HG03025 (cell line): Measurements from ENCODE around the gene RDH13.
"Not testable (repeated sequence)": the region's sequence is repeated elsewhere in the genome, so short reads cannot be mapped to it uniquely, and the experiment has no call there.

Experiments
- ATAC-seq: cut with Tn5 transposase; IDR thresholded peaks from one replicate; pipeline ENCODE4 v1.9.1; 2021; ENCODE audit warnings: mild to moderate bottlenecking, moderate library complexity; ENCODE audit not compliant: unreplicated experiment, low FRiP score

Gene RDH13

GRCh38 chr19:55024111-55024510, 38.8 kb downstream of the RDH13 start:
- ATAC-seq: no peak

DNA sequence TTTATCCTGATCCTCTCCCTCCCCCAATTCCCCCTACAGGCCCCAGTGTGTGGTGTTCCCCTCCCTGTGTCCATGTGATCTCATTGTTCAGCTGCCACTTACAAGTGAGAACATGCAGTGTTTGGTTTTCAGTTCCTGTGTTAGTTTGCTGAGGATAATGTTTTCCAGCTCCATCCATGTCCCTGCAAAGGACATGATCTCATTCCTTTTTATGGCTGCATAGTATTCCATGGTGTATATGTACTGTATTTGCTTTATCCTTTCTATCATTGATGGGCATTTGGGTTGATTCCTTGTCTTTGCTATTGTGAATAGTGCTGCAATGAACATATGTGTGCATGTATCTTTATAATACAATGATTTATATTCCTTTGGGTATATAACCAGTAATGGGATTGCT, 42.6 kb downstream of the RDH13 start:
- not testable (repeated sequence) for ATAC-seq

GRCh38 chr19:55018633-55019032, 44.3 kb downstream of the RDH13 start:
- no peak for ATAC-seq

DNA sequence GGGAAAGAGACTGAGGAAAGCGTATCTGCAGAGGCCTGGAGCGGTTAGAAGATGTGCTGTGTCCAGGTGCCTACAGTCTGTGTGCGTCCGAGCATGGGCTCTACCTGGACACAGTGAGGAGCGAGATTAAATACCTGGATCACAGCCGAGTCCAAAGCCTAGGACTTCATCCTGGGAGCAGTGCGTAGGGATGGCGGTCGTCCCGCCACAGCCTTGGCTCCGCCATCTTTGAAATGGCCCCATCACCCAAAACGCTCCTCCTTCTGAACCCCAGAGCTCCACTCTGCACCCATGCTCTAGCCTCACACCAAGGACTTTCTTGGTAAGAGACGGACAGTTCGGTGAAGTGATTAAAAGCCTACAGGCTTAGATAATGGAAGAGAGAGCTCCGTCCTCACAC, 44.7 kb downstream of the RDH13 start:
- no peak for ATAC-seq

GRCh38 chr19:55016017-55016416, 46.9 kb downstream of the RDH13 start:
- ATAC-seq: no peak

DNA sequence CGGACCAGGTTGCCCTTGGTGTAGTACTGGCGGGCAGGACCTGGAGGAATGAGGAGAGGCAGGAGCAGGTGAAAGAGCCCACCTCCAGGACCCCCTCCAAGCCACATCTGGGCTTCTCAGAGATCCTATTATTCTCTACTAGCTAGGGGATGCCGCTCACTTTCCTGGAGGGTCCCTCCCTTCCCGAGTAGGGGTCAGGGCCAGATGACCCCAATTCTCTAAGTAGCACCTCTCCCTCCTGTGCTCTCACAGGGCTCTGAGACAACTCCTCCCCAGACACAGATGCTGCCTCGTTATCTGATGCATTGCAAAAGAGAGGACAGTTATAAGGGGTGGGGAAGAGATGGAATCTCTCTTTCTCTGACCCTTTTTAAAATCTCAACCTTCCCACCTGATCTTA, 47.8 kb downstream of the RDH13 start:
- ATAC-seq: no peak

GRCh38 chr19:55014714-55015113, 48.2 kb downstream of the RDH13 start:
- ATAC-seq: no peak

DNA sequence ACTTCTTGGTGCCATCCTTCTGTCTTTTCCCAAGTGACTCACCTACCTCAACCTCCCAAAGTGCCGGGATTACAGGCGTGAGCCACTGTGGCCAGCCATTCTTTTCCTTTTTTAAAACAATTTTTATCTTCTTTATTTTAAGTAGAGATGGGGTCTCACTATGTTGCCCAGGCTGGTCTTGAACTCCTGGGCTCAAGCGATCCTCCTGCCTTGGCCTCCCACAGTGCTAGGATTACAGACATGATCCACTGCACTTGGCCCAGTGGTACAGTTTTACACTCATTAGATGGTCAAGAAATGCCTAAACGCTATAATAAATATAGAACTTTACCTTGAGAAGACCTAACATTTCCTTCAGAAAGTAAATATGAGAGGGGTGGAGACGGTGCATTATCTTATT, 49.4 kb downstream of the RDH13 start:
- ATAC-seq: no peak

- ATAC-seq: no peak
Observed at GRCh38 chr19:55012306-55012705, 50.6 kb downstream of the RDH13 start.

GRCh38 chr19:55010561-55010960, 52.4 kb downstream of the RDH13 start:
- not testable (repeated sequence) for ATAC-seq

GRCh38 chr19:55008781-55009180, 54.2 kb downstream of the RDH13 start:
- ATAC-seq: not testable (repeated sequence)

- not testable (repeated sequence) for ATAC-seq
Observed at GRCh38 chr19:55008189-55008588, 54.8 kb downstream of the RDH13 start.

- ATAC-seq: not testable (repeated sequence)
Observed at GRCh38 chr19:55007537-55007936, 55.4 kb downstream of the RDH13 start.

DNA sequence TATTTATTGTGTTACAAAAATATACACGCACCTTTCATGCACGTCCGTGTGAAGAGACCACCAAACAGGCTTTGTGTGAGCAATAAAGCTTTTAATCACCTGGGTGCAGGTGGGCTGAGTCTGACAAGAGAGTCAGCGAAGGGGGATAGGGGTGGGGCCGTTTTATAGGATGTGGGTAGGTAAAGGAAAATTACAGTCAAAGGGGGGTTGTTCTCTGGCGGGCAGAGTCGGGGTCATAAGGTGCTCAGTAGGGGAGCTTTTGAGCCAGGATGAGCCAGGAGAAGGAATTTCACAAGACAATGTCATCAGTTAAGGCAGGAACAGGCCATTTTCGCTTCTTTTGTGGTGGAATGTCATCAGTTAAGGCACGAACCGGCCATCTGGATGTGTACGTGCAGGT, 56.2 kb downstream of the RDH13 start:
- ATAC-seq: not testable (repeated sequence)

DNA sequence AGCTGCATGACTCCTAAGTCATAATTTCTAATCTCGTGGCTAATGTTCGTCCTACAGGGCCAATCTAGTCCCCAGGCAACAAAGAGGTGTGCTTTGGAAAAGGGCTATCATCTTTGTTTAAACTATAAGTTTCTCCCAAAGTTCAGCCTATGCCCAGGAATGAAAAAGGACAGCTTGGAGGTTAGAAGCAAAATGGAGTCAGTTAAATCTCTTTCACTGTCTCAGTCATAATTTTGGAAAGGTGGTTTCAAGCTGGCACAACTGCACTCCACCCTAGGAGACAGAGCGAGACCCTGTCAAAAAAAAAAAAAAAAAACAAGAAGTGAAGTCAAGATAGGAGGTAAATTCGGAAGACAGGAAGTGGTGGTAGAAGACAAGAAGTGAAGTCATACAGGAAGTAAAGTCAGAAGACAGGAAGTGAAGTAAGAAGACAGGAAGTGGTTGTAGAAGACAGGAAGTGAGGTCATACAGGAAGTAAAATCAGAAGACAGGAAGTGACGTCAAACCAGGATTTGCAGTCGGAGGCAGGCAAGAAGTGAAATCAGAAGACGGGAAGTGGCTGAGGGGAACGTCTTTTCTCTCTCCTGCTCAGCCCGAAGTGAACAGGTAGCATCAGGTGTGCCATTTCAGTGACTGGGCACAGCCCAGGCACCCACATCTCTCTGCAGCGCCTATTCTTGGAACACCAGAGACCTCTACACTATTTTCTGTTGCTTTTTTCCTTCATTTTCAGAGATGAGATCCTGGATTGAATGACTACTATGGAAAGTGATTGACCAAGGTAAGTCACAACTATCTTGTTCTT, 57.1 kb downstream of the RDH13 start:
- ATAC-seq: no peak

GRCh38 chr19:55000761-55001160, 62.2 kb downstream of the RDH13 start:
- no peak for ATAC-seq

DNA sequence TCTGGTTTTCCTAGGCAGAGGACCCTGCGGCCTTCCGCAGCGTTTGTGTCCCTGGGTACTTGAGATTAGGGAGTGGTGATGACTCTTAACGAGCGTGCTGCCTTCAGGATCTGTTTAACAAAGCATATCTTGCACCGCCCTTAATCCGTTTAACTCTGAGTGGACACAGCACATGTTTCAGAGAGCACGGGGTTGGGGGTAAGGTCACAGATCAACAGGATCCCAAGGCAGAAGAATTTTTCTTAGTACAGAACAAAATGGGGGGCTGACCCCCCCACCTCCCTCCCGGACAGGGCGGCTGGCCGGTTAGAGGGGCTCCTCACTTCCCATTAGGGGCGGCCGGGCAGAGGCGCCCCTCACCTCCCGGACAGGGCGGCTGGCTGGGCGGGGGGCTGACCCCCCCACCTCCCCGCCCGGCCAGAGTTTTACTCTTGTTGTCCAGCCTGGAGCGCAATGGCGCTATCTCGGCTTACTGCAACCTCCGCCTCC, 64.2 kb downstream of the RDH13 start:
- not testable (repeated sequence) for ATAC-seq

DNA sequence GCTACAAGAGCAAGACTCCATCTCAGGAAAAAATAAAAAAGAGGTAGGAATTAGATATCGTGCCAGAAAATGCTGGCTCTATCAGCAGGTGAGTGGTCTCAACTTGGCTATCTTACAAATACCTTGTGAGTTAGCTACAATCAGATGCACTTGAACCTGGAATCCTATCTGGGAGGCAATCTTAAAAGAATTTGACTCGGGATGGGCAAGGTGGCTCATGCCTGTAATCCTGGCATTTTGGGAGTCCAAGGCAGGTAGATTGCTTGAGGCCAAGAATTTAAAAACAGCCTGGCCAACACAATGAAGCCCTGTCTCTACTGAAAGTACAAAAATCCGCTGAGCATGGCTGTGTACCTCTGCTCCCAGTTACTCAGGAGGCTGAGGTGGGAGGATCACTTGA, 67.4 kb downstream of the RDH13 start:
- no peak for ATAC-seq
